HG03039 (cell line): ENCODE data around the gene SPATA17.
"Not testable (repeated sequence)": the region's sequence is repeated elsewhere in the genome, so short reads cannot be mapped to it uniquely, and the experiment has no call there.

Source experiments
- ATAC-seq: cut with Tn5 transposase; IDR thresholded peaks from one replicate; pipeline ENCODE4 v1.9.1; 2021; ENCODE audit warnings: mild to moderate bottlenecking, moderate library complexity; ENCODE audit not compliant: unreplicated experiment

Gene SPATA17, protein sequence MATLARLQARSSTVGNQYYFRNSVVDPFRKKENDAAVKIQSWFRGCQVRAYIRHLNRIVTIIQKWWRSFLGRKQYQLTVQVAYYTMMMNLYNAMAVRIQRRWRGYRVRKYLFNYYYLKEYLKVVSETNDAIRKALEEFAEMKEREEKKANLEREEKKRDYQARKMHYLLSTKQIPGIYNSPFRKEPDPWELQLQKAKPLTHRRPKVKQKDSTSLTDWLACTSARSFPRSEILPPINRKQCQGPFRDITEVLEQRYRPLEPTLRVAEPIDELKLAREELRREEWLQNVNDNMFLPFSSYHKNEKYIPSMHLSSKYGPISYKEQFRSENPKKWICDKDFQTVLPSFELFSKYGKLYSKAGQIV

DNA sequence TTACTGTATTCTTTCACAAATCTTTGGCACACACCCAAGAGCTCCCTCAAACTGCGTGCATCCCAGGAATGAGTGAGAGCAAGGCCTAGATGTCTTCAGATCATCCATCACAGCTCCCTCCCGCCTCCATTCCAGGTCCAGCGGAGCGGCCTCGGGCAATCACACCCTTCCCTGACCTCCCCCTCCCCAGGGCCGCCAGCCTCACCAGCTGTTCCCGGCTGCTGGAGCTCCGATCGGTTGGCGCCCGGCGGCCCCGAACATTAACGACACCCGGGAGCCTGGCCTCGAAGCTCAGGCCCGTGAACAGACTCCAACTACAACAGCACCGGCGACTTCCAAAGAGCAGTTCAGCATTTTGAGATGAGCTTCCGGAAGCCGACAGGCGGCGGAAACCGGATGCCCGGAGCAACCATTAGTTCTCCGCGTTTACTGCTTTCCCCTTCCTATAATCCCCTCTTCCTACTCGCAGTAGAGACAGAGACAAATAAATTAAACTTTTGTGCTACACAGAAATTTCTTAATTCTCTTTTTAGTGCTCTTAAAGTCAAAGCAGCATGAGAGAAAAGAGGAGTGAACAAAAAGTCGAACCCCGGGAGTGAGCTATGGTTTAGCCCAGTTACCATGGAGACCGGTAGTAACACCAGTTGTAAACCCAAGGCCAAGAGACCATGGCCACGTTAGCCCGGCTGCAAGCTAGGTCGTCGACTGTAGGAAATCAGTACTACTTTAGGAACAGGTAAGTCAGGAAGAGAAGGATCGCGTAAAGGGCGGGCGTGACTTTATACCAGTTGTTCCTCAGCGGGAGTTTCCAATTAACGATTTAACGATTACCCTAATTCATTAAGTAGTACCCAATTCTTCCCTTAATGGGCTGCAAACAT lies at the start of gene SPATA17, which contains the start of gene GPATCH2:
Gene SPATA17, plus strand, starts transcription at position 634 of the 881 bp plus-strand sequence. Its CDS starts 35 bp downstream, at position 669.
Gene GPATCH2, minus strand, starts transcription at position 380 of the 881 bp plus-strand sequence. Its CDS starts 119 bp downstream, at position 261.
- peak; percentile 97 for ATAC-seq

DNA sequence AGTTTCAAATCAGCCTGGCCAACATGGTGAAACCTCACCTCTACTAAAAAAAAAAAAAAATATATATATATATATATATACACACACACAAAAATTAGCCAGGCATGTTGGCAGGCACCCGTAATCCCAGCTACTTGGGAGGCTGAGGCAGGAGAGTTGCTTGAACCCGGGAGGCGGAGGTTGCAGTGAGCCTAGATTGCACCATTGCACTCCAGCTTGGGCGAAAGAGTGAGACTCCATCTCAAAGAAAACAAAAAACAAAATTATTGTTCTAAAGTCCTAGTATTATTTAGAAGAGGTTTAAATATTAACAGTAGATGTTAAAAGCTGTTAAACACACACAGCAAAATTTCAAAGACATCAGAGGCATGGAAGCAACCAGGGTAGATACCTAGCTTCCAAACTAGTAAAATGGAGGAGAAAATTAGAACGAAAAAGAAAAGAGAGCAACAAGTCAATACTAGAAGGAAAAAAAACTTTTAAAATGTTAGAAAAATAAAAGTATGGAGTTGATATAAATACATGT lies 46.8 kb upstream of the SPATA17 start:
- not testable (repeated sequence) for ATAC-seq

DNA sequence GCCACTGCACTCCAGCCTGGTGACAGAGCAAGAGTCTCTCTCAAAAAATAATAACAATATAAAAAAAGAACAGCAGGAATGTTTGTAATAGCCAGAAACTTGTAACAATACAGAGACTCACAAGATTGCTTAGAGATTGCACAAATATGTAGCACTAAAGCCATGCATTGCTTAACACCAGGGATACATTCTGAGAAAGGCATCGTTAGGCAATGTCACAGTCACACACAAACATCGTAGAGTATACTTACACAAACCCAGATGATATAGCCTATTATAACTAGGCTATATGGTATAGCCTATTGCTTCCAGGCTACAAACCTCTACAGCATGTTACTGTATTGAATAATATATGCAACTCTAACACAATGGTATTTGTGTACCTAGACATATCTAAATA lies 45.6 kb upstream of the SPATA17 start:
- no peak for ATAC-seq

DNA sequence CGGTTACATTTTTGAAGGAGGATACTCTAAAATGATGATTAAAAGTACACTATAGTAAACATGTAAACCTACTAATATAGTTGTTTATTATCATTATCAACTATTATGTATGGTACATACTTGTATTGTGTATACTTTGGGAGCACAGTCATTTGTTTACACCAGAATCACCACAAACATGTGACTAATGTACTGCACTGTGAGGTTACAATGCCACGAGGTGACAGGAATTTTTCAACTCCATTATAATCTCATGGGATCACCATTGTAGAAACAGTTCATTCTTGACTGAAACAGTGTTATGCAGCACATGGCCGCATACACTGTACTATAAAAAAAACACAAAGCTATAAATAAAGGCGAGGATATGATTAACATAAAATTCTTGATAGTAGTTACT lies 44.6 kb upstream of the SPATA17 start:
- no peak for ATAC-seq

DNA sequence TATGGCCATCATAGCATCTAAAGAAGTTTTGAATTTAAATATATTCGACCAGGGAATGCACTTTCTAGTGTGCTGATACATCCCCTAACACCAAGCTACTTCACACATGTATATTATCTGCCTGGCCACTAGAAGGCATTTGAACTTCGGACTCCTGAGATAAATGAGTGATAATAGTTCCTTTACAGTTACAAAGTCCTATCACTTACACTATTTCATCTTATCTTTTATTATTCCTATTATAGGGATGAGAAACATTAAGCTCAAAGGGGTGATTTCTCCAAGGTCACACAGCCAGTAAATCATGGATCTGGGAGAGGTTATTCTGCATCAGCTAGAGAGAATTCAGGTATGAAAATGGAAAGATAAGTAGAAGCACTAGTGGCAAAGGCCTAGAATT lies 40.5 kb upstream of the SPATA17 start:
- ATAC-seq = no peak

DNA sequence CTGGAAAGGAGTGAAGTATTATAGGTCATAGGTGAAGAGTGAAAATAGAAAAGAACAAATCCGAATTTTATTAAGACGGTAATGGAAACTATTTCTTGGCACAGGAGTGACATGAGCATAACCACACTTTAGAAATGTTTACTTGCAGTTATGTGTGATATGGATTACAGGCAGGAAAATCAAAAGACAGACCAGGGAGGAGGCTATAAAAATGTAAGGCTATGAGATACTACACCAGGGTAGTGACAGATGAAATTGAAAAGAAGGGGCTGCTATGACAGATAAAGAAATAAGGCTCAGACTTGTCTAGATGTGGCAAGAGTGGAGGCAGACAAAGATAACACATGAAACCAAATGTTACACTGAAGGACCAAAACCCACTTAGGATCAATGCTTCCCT lies 32.0 kb upstream of the SPATA17 start:
- ATAC-seq = no peak

DNA sequence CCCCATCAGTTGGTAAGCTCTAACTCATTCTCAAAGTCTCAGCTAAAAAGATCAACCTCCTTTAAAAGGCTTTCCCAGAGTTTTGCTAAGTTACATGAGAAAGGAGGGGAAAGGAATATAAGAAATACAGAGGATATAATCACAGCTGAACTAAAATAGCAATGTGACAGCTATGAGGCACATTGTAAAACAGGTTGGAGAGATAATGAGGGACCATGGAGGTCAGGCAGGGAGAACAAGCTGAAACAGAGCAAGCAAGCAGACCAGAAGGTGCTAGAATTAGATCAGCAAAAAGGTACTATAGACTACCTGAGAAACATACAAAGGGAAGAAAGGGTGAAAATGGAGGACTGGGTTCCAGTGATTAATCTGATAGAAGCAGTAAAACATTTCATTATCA lies 28.8 kb upstream of the SPATA17 start:
- no peak for ATAC-seq

DNA sequence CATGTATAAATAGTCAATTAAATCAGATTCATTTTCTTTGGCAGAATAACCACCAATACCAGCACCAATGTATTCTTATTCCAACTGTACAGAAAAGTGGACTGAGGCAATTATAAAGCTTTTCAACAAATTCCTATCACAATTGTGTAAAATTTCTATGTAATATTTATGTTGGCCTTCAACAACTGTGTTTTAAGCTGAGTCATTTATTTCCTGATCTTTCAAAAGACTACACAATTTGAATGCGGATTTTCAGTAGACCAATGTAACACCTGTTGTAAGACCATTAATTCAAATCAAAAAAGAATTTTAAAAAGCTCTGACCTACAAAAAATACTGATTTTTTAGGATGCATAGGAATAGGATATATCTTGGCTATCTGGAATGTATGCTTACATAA lies 25.8 kb upstream of the SPATA17 start:
- no peak for ATAC-seq

DNA sequence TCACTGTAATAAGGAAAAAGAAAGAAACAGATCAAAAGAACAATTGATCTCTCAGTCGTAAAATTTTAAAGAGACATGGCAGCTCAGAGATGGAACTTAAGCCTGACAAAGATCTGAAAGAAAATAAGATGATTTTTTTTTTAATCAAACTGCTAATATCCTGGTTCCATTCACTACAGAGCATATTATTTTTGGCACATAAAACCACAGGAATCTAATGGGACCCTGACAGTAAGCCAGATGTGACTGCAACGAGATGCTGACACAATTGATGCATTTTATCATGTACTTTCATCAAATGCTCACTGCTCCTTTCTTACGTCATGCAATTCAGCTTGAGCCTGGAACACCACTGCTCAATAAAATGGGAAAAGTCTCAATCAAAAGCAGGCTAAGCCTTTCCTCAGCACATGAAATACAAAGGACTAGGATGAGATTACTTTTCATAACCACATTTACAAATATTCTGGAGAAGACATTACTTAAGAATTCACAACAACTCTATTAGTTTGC lies 16.9 kb upstream of the SPATA17 start:
- no peak for ATAC-seq

DNA sequence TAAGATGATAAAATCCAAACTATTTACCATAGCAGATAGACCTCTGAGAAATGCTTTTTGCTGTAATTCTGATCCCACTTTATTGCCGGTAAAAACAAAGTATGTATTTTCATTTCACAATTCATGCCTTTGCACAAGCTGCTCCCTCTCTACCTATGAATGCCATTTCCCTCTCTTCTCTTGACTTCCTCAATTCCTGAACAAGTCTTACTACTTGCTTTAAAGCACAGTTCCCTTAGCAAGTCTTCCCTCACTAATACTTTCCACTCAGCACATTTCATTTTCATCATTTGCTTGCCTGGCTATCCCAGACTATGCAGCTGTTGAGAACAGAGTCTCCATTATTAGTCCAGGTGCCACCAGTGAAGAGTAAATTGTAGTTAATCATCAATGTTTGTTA lies 14.0 kb upstream of the SPATA17 start:
- no peak for ATAC-seq

DNA sequence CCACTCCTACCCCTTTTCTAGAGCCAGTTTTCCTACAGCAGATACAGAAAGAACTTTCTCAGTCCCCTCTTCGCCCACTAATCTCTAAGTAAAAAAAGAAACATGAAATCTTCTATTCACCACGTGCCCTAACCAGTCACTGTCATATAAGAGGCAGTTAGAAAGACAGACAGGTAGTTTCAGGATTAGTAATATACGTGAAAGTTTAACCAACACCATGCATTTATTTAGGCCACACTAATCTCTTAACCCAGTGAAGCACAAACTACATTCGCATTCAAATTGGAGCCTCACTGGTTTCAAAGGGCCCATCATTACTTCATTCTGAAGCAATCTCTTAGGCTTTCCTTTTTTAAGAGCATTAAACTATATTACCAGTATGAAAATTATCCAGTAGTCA lies 10.3 kb upstream of the SPATA17 start:
- ATAC-seq = peak; percentile 100

DNA sequence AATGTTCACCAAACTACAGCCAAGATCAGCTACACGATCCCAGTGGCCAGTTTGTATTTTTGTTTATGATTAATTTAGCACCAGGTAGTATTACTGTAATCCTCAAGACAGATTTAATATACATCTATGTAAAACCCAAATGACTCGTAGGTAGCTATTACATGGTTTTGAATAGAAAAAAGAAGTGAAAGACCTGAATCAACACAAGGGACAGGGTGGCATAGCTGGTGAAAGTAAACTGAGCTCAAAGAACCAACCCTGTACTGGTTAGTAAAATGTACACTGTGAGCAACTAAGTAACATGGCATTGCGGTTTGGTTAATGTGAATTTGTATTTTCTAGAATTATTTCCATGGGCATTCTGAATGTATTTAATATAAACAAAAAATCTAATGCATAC lies 9.1 kb upstream of the SPATA17 start:
- ATAC-seq = no peak

DNA sequence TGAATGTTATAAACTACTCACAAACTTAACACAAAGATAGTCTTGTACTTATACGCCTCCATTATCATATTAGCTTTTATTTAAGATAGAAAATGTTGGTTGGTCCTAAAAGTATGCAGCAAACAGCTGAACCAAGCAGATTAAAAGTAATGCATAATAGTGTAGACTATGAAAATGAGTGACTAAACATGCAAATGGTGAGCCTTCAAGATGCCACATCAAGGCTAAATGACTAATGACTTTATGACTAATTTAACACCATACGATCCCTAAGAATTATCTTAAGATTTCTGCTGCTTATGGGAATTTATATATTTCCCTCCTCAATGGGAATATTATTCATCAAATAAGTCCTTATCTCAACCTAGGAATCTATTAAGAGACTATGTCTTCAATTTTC lies 4.8 kb upstream of the SPATA17 start:
- ATAC-seq = no peak

DNA sequence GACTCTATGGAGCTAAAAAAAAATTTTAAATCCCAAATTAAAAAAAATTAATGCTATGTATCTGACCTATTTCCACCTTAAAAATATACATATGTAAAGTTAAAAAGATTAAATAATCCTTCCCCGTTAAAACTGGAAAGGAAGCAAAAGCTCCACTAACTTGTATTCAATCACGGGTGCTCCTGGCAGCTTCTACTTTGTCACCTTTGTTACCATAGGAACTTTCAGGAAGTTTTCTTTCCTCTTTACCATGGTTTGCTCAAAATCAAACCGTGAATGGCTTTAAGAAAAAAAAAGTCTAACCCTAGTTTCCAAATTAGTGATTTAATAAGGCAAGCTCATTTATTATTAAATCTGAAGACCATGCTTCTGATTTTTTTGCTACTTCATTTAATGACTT lies 3.7 kb upstream of the SPATA17 start:
- no peak for ATAC-seq

DNA sequence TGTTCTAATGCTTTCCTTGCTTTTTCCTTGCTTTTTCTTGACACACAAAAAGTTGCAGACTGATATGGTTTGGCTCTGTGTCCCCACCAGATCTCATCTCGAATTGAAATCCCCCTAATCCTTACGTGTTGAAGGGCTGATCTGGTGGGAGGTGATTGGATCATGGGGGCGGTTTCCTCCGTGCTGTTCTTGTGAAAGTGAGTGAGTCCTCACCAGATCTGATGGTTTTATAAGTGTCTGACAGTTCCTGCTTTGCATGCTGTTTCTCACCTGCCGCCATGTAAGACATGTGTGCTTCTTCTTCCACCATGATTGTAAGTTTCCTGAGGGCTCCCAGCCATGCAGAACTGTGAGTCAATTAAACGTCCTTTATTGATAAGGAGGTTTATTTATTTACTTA lies 11.3 kb downstream of the SPATA17 start:
- ATAC-seq = no peak

DNA sequence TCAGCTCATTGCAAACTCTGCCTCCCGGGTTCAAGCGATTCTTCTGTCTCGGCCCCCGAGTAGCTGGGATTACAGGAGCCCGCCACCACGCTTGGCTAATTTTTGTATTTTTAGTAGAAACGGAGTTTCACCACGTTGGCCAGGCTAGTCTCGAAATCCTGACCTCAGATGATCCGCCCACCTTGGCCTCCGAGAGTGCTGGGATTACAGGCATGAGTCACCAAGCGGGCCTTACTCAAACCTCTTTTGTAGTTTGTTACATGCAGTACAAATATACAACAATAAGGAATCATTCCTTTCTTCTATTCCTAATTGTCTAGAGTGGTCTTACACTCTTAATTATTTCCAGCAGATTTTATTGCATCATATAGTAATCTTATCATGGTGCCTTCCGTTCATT lies 16.6 kb downstream of the SPATA17 start:
- ATAC-seq = no peak

DNA sequence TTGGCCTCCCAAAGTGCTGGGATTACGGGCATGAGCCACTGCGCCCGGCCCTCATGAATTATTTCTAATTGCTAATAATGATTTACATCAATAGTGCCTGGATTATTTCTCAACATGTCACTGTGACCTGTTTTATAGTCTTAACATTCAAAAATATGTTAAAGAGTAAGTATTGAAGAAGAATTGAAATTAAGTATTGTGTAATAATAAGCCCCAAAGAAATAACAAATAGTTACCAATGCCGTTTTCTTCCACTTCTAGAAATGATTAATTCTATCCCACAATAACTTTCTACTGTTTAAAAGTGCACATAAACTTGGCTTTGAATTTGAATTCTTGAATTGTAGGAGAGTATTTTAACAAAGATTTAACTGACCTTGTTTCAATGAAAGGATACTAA lies 19.5 kb downstream of the SPATA17 start:
- ATAC-seq = no peak

DNA sequence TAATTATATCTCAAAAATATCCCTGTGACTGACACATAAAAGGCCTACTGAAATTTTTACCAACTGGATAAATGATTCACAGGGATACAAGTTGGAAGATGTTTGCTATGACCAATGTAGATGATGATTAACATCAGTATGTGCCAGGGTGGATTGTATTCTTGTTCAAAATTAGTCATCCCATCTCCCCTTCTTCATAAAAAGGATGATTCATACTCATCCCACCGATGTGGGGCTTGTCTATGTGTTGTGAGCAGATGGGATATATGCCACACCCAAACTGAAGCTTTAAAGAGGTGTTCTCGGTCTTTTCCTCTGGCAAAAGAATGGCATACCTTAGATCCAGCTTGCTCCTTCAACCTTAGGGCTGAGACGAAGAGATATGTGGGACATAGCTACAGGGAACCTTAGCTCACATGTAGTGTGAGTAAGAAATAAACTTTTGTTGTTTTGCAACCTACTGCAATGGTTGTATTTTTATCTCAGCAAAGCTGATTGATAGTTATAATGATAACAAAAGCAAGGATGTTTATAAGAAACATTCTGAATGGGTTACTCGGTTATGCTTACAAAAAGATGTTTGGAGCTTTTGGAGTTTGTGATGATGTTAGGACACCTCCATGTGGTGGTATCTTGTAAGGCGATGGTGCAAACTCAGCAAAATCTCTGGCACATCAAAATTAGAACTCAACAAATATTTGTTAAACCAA lies 29.4 kb downstream of the SPATA17 start:
- peak; percentile 46 for ATAC-seq

DNA sequence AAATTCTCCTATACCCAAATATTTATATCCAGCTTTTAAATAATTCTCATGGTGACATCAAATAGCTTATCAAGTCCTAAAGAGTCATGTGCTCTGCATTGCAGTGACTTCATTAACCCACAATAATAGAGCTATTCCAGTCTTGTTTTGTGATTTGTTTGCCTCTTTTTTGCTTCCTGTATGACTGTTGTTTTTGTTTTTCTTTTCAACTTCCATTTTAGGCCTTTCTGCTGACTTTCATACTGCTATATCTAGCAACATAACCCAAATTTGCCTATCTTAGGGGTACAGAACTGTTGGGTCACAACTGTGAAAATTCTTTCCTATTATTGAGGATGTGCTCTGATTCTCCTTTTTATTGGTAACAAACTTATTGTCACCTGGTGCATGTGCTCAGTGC lies 30.3 kb downstream of the SPATA17 start:
- no peak for ATAC-seq

DNA sequence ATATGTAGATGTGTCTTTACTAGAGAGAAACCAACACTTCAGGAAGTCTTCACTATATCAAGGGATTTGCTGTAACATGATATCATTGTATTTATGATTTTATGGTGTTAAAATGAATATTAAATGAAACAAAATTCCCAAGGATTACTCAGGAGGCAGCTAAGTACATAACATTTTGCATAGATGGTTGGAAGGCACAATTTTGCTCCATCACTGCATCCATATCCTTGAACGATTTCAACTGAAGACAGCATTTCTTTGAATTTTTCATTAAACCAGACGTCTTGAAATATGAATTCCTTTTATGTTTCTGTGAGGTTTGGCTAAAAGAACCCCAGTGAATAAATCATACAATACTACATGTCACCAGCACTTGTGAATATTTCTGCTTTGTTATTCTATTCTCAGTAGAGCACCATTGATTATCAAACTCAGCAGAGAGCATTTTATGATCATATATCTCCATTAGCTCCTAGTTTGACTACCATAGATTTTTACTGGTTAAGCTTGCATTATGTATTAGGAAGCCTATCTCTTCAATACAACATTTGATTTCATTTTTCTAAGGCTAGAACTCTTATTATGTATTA lies 37.3 kb downstream of the SPATA17 start:
- no peak for ATAC-seq

DNA sequence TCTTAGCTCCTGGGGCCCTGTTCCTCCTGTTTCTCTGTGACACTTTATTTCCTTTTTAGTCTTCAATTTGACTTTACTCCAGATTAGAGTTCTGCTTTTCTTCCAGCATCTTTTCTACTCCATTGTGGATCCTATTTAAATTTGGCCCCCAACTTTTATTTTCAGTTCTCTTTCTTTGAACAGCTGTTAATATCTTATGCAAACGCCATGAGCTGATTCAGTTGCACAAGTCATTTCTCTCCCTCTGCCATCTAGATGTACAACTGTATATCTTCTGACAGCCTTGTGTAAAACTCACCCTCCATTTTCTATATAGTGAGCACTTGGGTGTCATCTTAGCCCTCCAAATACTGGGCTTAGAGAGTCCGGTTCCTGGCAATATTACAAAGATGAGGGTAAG lies 42.2 kb downstream of the SPATA17 start:
- ATAC-seq = no peak
